HG02610 (cell line): Measurements from ENCODE around the gene MYF5.

Experiments used
- ATAC-seq: cut with Tn5 transposase; IDR thresholded peaks from one replicate; pipeline ENCODE4 v1.9.1; 2021; ENCODE audit warnings: mild to moderate bottlenecking, moderate library complexity; ENCODE audit not compliant: unreplicated experiment

Gene MYF5

DNA sequence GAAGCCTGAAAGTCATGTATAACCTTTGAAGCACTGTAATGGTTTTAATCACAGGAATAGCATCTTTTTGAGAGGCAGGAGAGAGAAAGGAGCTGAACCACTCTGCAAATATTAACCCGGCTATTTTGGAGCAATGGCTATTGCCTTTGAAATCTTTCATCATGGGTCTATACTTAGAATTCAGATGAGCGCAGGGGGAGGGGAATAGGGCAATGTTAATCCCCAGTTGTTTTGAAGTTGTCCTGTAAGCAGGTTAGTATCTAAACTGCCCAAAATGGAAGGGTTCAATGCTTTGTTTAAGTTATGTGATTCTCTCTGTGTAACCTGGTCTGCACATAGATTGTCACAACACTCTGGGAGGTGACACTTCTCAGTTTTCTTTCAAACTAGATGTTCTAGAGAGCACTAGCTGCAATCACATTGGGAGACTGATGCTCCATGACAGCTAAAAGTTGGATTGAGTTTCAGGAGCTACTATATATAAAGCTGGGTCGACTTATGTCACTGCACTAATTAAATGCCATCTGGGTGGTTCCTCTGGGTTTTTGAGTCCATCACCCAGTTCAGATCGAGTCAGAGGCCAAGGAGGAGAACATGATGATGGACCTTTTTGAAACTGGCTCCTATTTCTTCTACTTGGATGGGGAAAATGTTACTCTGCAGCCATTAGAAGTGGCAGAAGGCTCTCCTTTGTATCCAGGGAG is 9.4 kb upstream of the MYF5 start, which contains the start of gene MYF6:
TSS of gene MYF6 (plus strand) at position 509 of the 704 bp plus-strand sequence. CDS start at position 595, 86 bp downstream.
- no peak for ATAC-seq

- no peak for ATAC-seq
Measured at GRCh38 chr12:80707830-80708258, 8.9 kb upstream of the MYF5 start.

DNA sequence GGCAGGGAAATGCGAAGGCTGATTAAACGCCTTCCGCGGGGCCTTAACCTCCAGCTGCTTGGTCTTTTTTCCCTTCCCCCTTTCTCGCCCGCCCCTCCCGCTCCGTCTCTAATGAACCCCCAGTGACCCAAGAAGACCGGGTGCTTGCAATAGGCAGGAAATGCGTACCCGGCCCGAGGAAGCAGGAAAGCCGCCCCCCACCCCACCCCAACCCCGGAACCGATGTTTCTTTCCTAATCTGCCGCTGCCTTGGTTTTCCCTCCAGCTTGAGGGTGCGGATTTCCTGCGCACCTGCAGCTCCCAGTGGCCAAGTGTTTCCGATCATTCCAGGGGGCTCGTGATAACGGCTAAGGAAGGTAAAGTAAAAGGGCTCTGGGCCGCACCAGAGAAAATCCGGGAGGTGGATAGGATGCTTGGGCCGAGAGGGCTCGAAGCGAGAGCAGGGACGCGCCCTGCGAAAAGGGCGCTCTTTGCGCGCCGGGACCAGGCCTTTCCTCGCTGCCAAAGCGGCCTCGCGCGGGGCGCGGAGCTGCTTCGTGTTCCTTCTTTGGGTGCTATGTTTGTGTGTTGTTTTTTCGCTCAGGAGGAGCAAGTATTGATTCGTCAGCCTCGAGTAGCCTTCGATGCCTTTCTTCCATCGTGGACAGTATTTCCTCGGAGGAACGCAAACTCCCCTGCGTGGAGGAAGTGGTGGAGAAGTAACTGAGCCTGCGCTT is 8.3 kb upstream of the MYF5 start:
- no peak for ATAC-seq

GRCh38 chr12:80708975-80709328 is 7.8 kb upstream of the MYF5 start:
- ATAC-seq: no peak

DNA sequence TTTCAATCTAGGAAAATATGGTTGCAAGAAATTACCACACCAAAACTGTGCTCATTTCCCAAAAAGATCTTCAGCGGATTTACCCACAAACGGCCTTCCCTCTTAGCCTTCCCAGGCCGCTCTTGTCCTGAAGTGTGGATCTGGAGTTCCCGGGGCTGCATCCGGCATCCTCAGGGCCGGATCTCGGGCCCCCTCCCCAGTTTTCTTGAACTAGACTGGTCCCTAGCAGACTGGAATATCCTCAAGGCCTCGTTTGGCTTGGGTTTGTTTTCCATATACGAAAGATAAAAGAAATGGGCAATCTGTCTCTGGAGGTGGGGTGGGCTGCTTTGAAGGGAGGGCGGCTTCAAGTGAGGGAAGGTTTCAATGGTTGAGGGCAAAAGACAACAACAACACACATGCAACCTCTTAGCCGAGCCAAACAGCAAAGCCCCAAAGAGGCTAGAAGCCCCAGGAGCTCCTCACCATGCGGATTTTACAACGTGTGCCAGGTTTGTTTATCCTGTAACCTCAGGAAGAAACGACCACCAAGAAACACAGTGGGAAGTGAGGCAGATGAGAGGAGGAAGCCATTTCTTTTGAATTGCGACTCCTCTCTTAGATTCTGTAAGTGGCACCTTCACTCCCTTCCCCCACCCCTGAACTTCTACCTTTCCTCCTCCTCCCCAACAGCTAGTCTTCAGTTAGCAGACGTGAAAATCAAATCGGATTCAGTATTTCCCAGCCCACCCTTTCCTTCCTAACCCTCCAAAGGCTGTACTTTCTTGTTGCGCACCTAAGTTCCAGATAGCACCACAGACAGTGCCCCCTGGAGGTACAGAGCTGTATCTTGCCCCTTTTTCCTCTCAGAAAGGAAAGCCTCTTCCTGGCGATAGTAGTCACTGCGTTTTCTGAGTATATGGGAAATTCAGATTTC is 6.6 kb upstream of the MYF5 start:
- no peak for ATAC-seq

- no peak for ATAC-seq
Measured at GRCh38 chr12:80710727-80711449, 5.8 kb upstream of the MYF5 start.

DNA sequence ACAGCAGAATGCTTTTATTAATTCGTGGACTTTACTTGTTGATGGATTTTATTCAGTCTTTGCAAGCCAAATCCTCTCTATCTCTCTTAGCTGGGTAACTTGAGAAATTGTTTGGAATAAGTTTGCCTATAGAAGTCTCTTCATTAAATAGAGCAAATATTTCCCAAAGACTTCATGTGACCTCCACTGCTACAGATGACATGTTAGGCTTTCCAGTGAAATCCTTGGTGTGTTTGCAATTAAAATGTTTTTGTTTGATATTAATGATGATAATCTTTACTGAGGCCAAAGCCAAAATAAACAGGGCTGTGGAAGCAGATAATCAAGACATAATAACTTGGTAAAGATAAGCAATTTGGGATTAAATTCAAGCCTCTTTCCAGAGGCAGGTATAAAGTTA is 4.8 kb upstream of the MYF5 start:
- no peak for ATAC-seq

DNA sequence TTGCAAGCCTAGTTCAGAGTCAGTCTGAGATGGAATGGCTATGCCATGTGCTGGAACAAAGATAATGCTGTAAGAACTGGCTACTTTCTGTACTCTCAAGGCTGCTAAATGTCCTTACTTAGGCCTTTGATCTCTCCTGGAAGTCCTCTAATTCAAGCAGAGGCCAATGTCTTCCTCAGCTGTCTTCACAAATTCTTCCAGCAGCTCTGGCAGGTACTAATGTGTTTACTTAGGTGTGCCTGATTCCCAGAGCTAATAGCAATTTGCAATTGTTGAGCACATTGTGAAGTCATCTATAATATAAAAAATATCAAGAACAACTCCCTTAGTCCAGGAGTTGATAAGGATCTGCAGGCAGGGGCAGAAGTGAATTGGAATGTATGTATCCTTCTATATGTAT is 3.8 kb upstream of the MYF5 start:
- ATAC-seq: no peak

DNA sequence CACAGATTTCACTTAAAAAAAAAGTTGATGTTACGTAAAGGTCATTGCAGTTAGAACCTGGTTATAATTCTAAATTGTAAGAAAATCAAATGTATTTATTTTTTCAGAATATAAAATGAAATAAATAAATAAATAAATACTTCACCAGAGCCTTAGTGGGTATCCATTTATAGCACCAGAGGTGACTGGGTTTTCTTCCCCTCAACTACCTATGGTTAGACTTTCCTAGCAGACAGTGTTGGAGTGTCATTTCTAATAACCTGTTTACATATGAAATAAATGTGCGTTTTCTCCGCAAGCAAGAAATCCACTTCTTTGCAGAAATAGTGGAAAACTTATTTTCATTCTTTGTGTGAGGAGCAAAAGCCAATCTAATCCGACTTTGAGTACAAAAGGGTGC is 3.3 kb upstream of the MYF5 start:
- no peak for ATAC-seq

DNA sequence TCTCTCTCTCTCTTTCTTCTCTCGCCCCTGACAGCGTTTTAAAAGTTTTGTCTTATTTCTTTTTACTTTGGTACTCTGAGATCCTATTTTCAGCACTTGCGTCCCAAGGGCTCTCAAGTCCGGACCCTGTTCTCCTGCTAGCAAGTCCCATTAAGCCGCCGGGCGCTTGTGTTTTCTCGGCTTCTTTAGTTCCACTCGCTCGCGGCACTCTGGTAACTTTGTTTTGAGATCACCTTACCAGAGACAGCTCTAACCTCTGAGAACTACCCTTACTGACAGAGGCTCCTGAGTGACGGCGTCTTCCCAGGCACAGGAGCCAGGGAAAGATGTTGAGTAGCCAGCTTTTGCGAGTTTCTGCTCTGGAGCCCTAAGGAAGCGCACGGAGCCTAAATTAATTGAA is 2.7 kb upstream of the MYF5 start:
- ATAC-seq: no peak

DNA sequence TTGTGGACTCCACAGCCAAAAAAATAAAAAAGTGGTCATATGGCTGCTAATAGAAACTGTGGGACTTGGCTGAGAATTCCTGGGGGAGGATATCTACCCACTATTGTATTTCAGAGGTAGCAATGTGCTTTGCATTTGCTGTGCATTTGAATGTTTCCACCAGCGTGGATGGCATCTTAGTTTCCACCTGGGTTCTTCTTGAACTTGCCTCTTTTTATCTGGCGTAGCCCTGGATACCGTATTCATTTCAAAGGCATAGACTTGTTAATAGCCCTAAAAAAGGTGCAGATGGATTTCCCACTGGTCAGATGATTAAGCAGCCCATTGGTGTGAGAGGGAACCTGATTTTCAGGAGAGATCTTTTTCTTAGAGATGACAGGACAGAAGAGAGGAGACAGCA is 1.9 kb upstream of the MYF5 start:
- no peak for ATAC-seq

- ATAC-seq: no peak
Measured at GRCh38 chr12:80715713-80716249, 931 bp upstream of the MYF5 start.

DNA sequence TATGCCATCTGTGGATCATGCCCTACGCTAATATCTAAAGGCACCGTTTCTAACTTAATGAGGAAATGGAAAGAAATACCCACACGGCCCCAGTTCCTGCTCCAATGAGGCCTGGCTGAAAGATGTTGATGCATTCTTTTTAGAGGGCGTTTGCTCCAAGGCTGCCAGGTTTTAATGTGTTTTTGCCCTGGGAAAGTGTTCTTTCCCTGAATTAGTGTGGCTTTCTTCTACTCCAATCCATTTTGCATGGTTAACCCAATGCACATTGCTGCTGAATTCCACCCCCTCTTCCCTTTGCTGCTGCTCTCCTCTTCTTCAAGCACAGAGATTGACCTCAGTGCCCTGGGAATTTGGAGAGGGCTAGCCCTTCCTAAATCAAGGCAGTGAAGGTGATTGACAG is 1.1 kb downstream of the MYF5 start:
- no peak for ATAC-seq

GRCh38 chr12:80720516-80720915 is 3.8 kb downstream of the MYF5 start:
- no peak for ATAC-seq

DNA sequence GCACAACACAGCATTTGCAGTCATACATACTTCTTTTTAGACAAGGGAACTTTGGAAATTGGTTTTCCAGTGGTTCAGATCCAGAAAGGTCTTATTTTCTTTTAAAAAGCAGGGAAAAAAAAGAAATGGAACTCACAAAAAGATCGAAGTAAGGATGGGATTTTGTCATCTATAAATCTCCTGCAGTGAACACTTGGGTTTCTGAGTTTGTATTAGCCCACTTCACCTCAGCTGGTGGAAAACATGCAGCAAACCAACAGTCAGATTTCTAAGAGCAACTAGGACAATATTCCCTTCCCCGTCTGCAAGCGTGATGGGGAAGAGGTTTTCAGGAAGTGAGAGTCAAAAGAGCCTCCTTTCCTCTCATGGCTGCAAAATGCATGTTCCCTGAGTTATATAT is 4.6 kb downstream of the MYF5 start:
- ATAC-seq: no peak

- ATAC-seq: no peak
Measured at GRCh38 chr12:80745851-80746505, 29.3 kb downstream of the MYF5 start.

DNA sequence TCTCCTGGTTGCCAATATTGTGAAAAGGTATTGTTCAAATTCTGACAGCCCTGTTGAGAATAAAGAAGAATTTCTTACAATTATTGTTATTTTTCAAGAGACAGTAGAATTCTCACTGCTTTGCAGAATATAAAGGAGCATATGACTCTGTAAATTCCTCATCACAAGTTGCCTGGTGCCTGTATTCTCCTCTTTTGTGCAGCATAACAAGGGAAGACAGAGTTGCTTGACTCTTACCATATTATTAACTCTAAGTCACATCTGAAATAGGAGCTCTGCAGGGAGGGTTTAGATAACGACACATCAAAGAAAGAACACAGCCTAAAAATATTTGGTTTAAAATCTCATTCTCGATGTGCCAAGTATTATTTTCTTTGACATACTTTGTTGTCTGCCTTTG is 31.1 kb downstream of the MYF5 start:
- no peak for ATAC-seq

- no peak for ATAC-seq
Measured at GRCh38 chr12:80749456-80749855, 32.7 kb downstream of the MYF5 start.

DNA sequence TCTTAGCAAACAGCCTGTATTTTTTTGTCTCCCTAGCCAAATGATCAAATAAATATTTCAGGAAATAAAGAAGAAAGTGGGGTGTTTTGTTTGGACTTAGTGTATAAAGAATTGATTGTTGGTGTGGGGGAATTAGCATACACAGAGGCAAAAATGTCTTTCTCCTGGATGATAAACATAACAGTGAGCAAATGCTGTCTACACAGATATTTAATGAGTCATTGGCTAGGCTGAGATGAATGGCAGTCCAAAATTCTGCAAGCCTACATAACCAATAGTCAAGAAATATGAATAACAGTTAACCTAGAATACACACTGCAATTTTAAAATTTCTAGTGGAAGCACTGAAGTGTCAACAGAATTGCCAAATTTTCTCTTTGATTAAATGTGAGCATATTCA is 35.8 kb downstream of the MYF5 start:
- ATAC-seq: no peak

DNA sequence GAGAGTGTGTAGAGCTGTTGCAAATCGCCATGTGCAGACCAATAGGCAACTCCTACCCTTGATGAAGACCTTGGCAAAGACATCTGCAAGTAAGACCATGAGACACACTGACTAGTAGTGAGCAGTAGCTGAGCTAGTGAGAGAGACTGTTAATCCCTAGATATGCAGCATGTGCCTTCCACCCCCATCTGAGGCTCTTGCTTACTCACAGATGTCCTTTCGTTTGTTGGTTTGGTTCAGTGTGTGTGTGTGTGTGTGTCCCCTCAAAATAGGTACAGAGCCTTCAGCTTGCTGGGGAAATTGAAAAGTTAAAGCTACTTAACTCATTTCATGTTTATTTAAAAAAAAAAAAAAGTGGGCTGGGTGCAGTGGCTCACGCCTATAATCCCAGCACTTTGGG is 37.6 kb downstream of the MYF5 start:
- no peak for ATAC-seq
